Neural cell (in vitro differentiated cells): ENCODE data around the gene SFXN3. TPM values are rescaled to one million over a fixed set of nuclear protein-coding genes. Genes with fewer than 3 reads are reported as not detected.

ENCODE experiments used
- H2AFZ ChIP-seq: fragments of 200-600, 300-800 bp; sonication (generic), shearing (Covaris generic); 2 replicates; pipeline ENCODE4 v1.6.0; 2014; ENCODE audit warnings: low read depth, mild to moderate bottlenecking, antibody characterized with exemption, low read length, moderate library complexity
- H3F3A ChIP-seq: fragments of 200-600 bp; shearing (Covaris generic); 2 replicates; pipeline ENCODE4 v1.6.1; 2016; ENCODE audit warnings: mild to moderate bottlenecking, moderate library complexity, mixed read lengths, antibody characterized with exemption, low read length; ENCODE audit not compliant: insufficient read depth, poor library complexity, severe bottlenecking
- H3K27ac ChIP-seq: fragments of 200-600, 300-800 bp; sonication (generic), shearing (Covaris generic); 2 replicates; pipeline ENCODE4 v1.5.1; 2014; ENCODE audit warnings: mild to moderate bottlenecking, low read length, moderate library complexity
- H3K27me3 ChIP-seq: fragments of 300-800, 200-600 bp; sonication (generic), shearing (Covaris generic); 2 replicates; pipeline ENCODE4 v1.6.0; 2014; ENCODE audit warnings: mild to moderate bottlenecking, low read depth, low read length, moderate library complexity; ENCODE audit not compliant: insufficient read depth
- H3K36me3 ChIP-seq: fragments of 300-800, 200-600 bp; sonication (generic), shearing (Covaris generic); 2 replicates; pipeline ENCODE4 v1.5.1; 2014; ENCODE audit warnings: mild to moderate bottlenecking, antibody characterized with exemption, low read length, moderate library complexity; ENCODE audit not compliant: insufficient read depth
- H3K4me2 ChIP-seq: fragments of 300-800, 200-600 bp; sonication (generic), shearing (Covaris generic); 2 replicates; pipeline ENCODE4 v1.6.0; 2014; ENCODE audit warnings: mild to moderate bottlenecking, low read length
- H3K4me3 ChIP-seq: fragments of 300-800, 200-600 bp; sonication (generic), shearing (Covaris generic); 2 replicates; pipeline ENCODE4 v1.5.1; 2014; ENCODE audit warnings: mild to moderate bottlenecking, low read length, moderate library complexity
- H3K79me2 ChIP-seq: fragments of 200-600 bp; shearing (Covaris generic); replicated peaks from 2 replicates; pipeline ENCODE4 v1.6.0; 2014; ENCODE audit warnings: mild to moderate bottlenecking, low read length, moderate library complexity; ENCODE audit not compliant: insufficient read depth
- H3K9ac ChIP-seq: fragments of 300-800, 200-600 bp; sonication (generic), shearing (Covaris generic); 2 replicates; pipeline ENCODE4 v1.6.1; 2016; ENCODE audit warnings: mild to moderate bottlenecking, low read length, mixed read lengths
- H3K9me2 ChIP-seq: fragments of 200-600 bp; shearing (Covaris generic); 2 replicates; pipeline ENCODE4 v1.6.1; 2016; ENCODE audit warnings: mild to moderate bottlenecking, low read length, mixed read lengths; ENCODE audit not compliant: insufficient read depth
- H3K9me3 ChIP-seq: fragments of 200-600, 300-800 bp; sonication (generic), shearing (Covaris generic); 2 replicates; pipeline ENCODE4 v1.6.1; 2016; ENCODE audit warnings: mild to moderate bottlenecking, mixed run types, low read length, moderate library complexity, mixed read lengths
- H4K20me1 ChIP-seq: fragments of 200-600 bp; shearing (Covaris generic); 2 replicates; pipeline ENCODE4 v1.6.1; 2016; ENCODE audit warnings: mild to moderate bottlenecking, mixed run types; ENCODE audit not compliant: insufficient read depth
- EP300 ChIP-seq: fragments of 450-650 bp; conservative IDR thresholded peaks from 2 replicates; pipeline ENCODE4 v1.6.1; 2014; ENCODE audit warnings: antibody characterized with exemption, mild to moderate bottlenecking, moderate library complexity; ENCODE audit not compliant: poor library complexity, severe bottlenecking
- EZH2 ChIP-seq: fragments of 200-600, 300-800 bp; shearing (Covaris generic), sonication (generic); IDR thresholded peaks from 2 replicates; pipeline ENCODE4 v1.6.1; 2014; ENCODE audit warnings: antibody characterized with exemption, low read length, borderline replicate concordance, mild to moderate bottlenecking; ENCODE audit not compliant: insufficient read depth, poor library complexity, severe bottlenecking
- MXI1 ChIP-seq: fragments of 450-650 bp; conservative IDR thresholded peaks from 2 replicates; pipeline ENCODE4 v1.6.1; 2014; ENCODE audit warnings: antibody characterized with exemption, mild to moderate bottlenecking; ENCODE audit not compliant: poor library complexity, severe bottlenecking
- POLR2AphosphoS5 ChIP-seq: IDR thresholded peaks from 2 replicates; pipeline ENCODE4 v1.6.1; 2012
- RAD21 ChIP-seq: fragments of 450-650 bp; conservative IDR thresholded peaks from 2 replicates; pipeline ENCODE4 v1.6.1; 2014; ENCODE audit warnings: antibody characterized with exemption, mild to moderate bottlenecking, moderate library complexity
- REST ChIP-seq: IDR thresholded peaks from 2 replicates; pipeline ENCODE4 v1.6.1; 2012; ENCODE audit warnings: borderline replicate concordance
- SMC3 ChIP-seq: fragments of 450-650 bp; conservative IDR thresholded peaks from 2 replicates; pipeline ENCODE4 v1.6.1; 2014; ENCODE audit warnings: antibody characterized with exemption, mild to moderate bottlenecking, moderate library complexity; ENCODE audit not compliant: poor library complexity
- TAF1 ChIP-seq: IDR thresholded peaks from 2 replicates; pipeline ENCODE4 v1.6.1; 2012; ENCODE audit warnings: low read depth
- polyA plus RNA-seq: library from polyadenylated mRNA; depleted of rRNA; stranded (reverse); fragments of >200 nt; gene quantifications from 2 replicates; pipeline ENCODE4 v1.2.3, GENCODE V29; 2014
- TF ChIP-seq, protein P1 (sequence below): fragments of 450-650 bp; IDR thresholded peaks from 2 replicates; pipeline ENCODE4 v1.5.1; 2014; ENCODE audit warnings: antibody characterized with exemption, mild to moderate bottlenecking, moderate library complexity; ENCODE audit not compliant: poor library complexity, severe bottlenecking

SFXN3 gene
- polyA plus RNA-seq, 1 donor from 2014 or later: 52.1 TPM

DNA sequence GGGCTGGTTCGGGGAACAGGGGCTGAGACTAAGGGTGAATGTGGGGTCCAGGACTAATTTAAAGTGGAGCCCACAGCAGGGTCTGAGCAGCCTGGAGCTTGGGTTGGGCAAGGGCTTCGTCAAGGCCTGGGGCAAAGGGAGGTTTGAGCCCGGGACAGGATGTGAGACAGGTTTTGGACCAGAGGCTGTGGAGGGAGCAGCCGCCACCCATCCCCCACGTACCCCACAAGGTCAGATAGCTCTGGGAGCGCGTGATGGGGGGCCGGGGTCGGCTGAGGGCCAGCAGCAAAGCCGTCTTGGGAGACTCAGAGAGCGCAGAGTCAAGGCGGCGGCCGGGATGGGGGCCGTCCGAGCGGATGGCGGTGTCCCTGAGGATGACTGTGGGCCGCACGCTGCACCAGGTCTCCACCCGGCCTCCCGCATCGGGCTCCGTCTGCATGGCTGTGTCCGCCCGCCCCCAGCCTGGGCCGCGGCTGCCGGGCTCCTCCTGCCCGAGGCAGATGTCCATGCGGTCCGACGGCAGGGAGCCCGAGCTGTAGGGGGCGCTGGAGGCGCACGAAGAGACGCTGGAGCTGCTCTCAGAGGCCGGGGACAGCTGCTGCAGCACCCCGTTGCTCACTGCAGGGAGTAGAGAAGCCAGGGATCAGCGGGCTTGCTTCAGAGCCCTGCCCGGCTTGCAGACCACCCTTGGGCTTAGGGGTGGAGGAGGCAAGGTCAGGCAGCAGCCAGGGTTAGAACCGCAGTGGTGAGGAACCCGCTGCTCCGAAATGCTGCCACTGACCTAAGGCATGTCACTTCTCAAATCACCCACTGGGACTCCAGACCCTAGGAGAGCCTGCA is 12.2 kb upstream of the SFXN3 start:
- no peak overlapping the region for H3K4me2 ChIP-seq
- H3K27ac ChIP-seq: no peak overlapping the region
- no peaks in the 10 kb centered on the region for H4K20me1 ChIP-seq
- H3K9me3 ChIP-seq: no peaks in the 10 kb centered on the region
- H3K9me2 ChIP-seq: no peaks in the 10 kb centered on the region
- H3K4me3 ChIP-seq: no peak overlapping the region
- H3K27me3 ChIP-seq: peaks cover 55% of the 10 kb centered on the region
- H3K36me3 ChIP-seq: no peaks in the 10 kb centered on the region
- no peaks in the 10 kb centered on the region for H3K79me2 ChIP-seq
- H3K9ac ChIP-seq: no peak overlapping the region
- H3F3A ChIP-seq: no peaks in the 10 kb centered on the region
- TF ChIP-seq RAD21 (peak; percentile 35), REST (no peak)
- TF ChIP-seq, protein P1, sequence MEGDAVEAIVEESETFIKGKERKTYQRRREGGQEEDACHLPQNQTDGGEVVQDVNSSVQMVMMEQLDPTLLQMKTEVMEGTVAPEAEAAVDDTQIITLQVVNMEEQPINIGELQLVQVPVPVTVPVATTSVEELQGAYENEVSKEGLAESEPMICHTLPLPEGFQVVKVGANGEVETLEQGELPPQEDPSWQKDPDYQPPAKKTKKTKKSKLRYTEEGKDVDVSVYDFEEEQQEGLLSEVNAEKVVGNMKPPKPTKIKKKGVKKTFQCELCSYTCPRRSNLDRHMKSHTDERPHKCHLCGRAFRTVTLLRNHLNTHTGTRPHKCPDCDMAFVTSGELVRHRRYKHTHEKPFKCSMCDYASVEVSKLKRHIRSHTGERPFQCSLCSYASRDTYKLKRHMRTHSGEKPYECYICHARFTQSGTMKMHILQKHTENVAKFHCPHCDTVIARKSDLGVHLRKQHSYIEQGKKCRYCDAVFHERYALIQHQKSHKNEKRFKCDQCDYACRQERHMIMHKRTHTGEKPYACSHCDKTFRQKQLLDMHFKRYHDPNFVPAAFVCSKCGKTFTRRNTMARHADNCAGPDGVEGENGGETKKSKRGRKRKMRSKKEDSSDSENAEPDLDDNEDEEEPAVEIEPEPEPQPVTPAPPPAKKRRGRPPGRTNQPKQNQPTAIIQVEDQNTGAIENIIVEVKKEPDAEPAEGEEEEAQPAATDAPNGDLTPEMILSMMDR: peak; percentile 60
- no peak overlapping the region for H2AFZ ChIP-seq

- TF ChIP-seq POLR2AphosphoS5 (no peak), EP300 (no peak), MXI1 (no peak), RAD21 (no peak), EZH2 (no peak), SMC3 (no peak), TAF1 (no peak), REST (no peak)
- TF ChIP-seq, protein P1: no peak
These were observed 11.7 kb upstream of the SFXN3 start for GRCh38 chr10:101019440-101019703.

More at GRCh38 chr10:101019440-101019703, 11.7 kb upstream of the SFXN3 start:
- Histone ChIP-seq H4K20me1 (no peaks in the 10 kb centered on the region), H3K36me3 (no peaks in the 10 kb centered on the region), H3K79me2 (no peaks in the 10 kb centered on the region), H3K27ac (no peak overlapping the region), H3K4me3 (no peak overlapping the region), H3K27me3 (peaks cover 55% of the 10 kb centered on the region), H3F3A (no peaks in the 10 kb centered on the region), H2AFZ (no peak overlapping the region), H3K9me3 (no peaks in the 10 kb centered on the region), H3K9ac (no peak overlapping the region), H3K4me2 (no peak overlapping the region), H3K9me2 (no peaks in the 10 kb centered on the region)
